K562 (cell line): ENCODE measurements around the gene GCC1. TPM values are rescaled to one million over a fixed set of nuclear protein-coding genes. Genes with fewer than 3 reads are reported as not detected.

Experiments
- ATF1 ChIP-seq, 2 experiments: fragments of 450-650 bp in 1 of 2; IDR thresholded peaks; 2 replicates each; pipeline ENCODE4 v1.6.1; 2016; ENCODE audit warnings: missing compliant biosample characterization in 1 of 2, missing genetic modification characterization in 1 of 2
- CEBPG ChIP-seq, 3 experiments: fragments of 200-800 bp in 1 of 3; sonication (Bioruptor generic) in 1 of 3; sonication (generic) in 1 of 3; formaldehyde crosslinking in 1 of 3; IDR thresholded peaks in 2 of 3; conservative IDR thresholded peaks in 1 of 3; 2 replicates each; pipeline versions ENCODE4 v1.6.1 to v1.8.0; 2016 to 2022; ENCODE audit warnings: missing compliant biosample characterization in 2 of 3, missing genetic modification characterization in 2 of 3, mild to moderate bottlenecking in 1 of 3, missing genetic modification reagents in 1 of 3
- DNMT1 ChIP-seq: fragments of 450-650 bp; IDR thresholded peaks from 2 replicates; pipeline ENCODE4 v1.6.1; 2016; ENCODE audit warnings: antibody characterized with exemption, mild to moderate bottlenecking
- EP400 ChIP-seq: fragments of 450-650 bp; IDR thresholded peaks from 2 replicates; pipeline ENCODE4 v1.6.1; 2017; ENCODE audit warnings: antibody characterized with exemption, mild to moderate bottlenecking, moderate library complexity
- KDM5B ChIP-seq: fragments of 200-600 bp; sonication (generic); IDR thresholded peaks from 2 replicates; pipeline ENCODE4 v1.6.1; 2012; ENCODE audit warnings: low read depth, mild to moderate bottlenecking, moderate library complexity, low read length, control low read depth, inconsistent platforms; ENCODE audit not compliant: insufficient replicate concordance
- MBD2 ChIP-seq: sonication (generic); IDR thresholded peaks from 2 replicates; pipeline ENCODE4 v1.6.1; 2016; ENCODE audit warnings: low read depth, borderline replicate concordance
- NR1H2 ChIP-seq: sonication (generic); formaldehyde crosslinking; IDR thresholded peaks from 2 replicates; pipeline ENCODE4 v1.4.0; 2020; ENCODE audit warnings: mild to moderate bottlenecking, missing genetic modification reagents
- PHF8 ChIP-seq: fragments of 200-600 bp; sonication (generic); IDR thresholded peaks from 2 replicates; pipeline ENCODE4 v1.6.1; 2012; ENCODE audit warnings: mixed run types, mild to moderate bottlenecking, inconsistent platforms, low read length, moderate library complexity, borderline replicate concordance
- PML ChIP-seq: IDR thresholded peaks from 2 replicates; pipeline ENCODE4 v1.6.1; 2012; ENCODE audit warnings: low read length, inconsistent platforms
- PYGO2 ChIP-seq: fragments of 450-650 bp; IDR thresholded peaks from 2 replicates; pipeline ENCODE4 v1.6.1; 2016; ENCODE audit warnings: mild to moderate bottlenecking, missing genetic modification characterization, moderate library complexity, missing compliant biosample characterization
- TBP ChIP-seq: optimal IDR thresholded peaks from 2 replicates; pipeline ENCODE3; 2011; ENCODE audit warnings: low read depth, low read length, improper control_type of control experiment
- THRAP3 ChIP-seq: fragments of 450-650 bp; IDR thresholded peaks from 2 replicates; pipeline ENCODE4 v1.6.1; 2016; ENCODE audit warnings: mild to moderate bottlenecking, inconsistent platforms, borderline replicate concordance
- YY1 ChIP-seq, 3 experiments: IDR thresholded peaks; 2 replicates each; pipeline ENCODE4 v1.6.1; 2011; ENCODE audit warnings: low read length in 2 of 3, mild to moderate bottlenecking in 2 of 3, moderate library complexity in 2 of 3, borderline replicate concordance in 1 of 3, control low read depth in 1 of 3, low read depth in 1 of 3; ENCODE audit not compliant: insufficient read depth in 3 of 3, insufficient replicate concordance in 2 of 3, control insufficient read depth in 1 of 3, insufficient read length in 1 of 3; ENCODE audit errors: extremely low read depth in 1 of 3
- ZNF12 ChIP-seq: sonication (generic); formaldehyde crosslinking; IDR thresholded peaks from 2 replicates; pipeline ENCODE4 v1.4.0; 2020; ENCODE audit warnings: mild to moderate bottlenecking, missing genetic modification reagents
- ZNF561 ChIP-seq: fragments of 450-650 bp; formaldehyde crosslinking; conservative IDR thresholded peaks from 2 replicates; pipeline ENCODE4 v1.4.0; 2020; ENCODE audit warnings: mild to moderate bottlenecking, moderate library complexity
- ZNF584 ChIP-seq: fragments of 200-800 bp; sonication (Bioruptor generic); IDR thresholded peaks from 2 replicates; pipeline ENCODE4 v1.6.1; 2016; ENCODE audit warnings: low read depth, mild to moderate bottlenecking, missing genetic modification characterization, missing compliant biosample characterization
- ZNF589 ChIP-seq: fragments of 200-800 bp; sonication (Bioruptor generic); IDR thresholded peaks from 2 replicates; pipeline ENCODE4 v1.6.1; 2016; ENCODE audit warnings: low read depth, missing genetic modification characterization, missing compliant biosample characterization
- ZNF695 ChIP-seq: fragments of 450-650 bp; formaldehyde crosslinking; IDR thresholded peaks from 2 replicates; pipeline ENCODE4 v1.4.0; 2020; ENCODE audit warnings: mild to moderate bottlenecking, moderate library complexity
- polyA plus RNA-seq, 8 experiments: library from polyadenylated mRNA; depleted of rRNA in 4 of 8; stranded (reverse) in 5 of 8; unstranded in 3 of 8; fragments of >200 nt; fragmentation: Nextera tagmentation in 2 of 8; fragmentation: Illumina TruSeq in 1 of 8; extraction: Ambion mirVana in 2 of 8; extraction: Trizol in 1 of 8; gene quantifications; 2 replicates each; pipeline versions ENCODE4 v1.2.1 to v1.2.3, GENCODE V29; 2011 to 2014; ENCODE audit warnings: inconsistent platforms in 1 of 8, missing spikeins in 1 of 8
- total RNA-seq, 7 experiments: library from RNA; depleted of rRNA in 6 of 7; stranded (reverse); fragments of >200 nt in 6 of 7; fragmentation: Illumina TruSeq in 2 of 7; extraction: Trizol in 2 of 7; gene quantifications; 2 replicates each; pipeline versions ENCODE4 v1.2.1 to v1.2.3, GENCODE V29; 2011 to 2021; ENCODE audit warnings: low replicate concordance in 1 of 7
- TF ChIP-seq, protein P1 (sequence below): fragments of 450-650 bp; formaldehyde crosslinking; IDR thresholded peaks from 2 replicates; pipeline ENCODE4 v1.4.0; 2020; ENCODE audit warnings: mild to moderate bottlenecking, moderate library complexity
- TF ChIP-seq, protein P2 (sequence below): sonication (generic); formaldehyde crosslinking; IDR thresholded peaks from 2 replicates; pipeline ENCODE4 v1.8.0; 2022; ENCODE audit warnings: mild to moderate bottlenecking, missing genetic modification reagents
- TF ChIP-seq, protein P3 (sequence below), 2 experiments: IDR thresholded peaks; 2 replicates each; pipeline ENCODE4 v1.6.1; 2012; ENCODE audit warnings: improper control_type of control experiment in 2 of 2, low read depth in 2 of 2, low read length in 2 of 2, borderline replicate concordance in 1 of 2

GCC1 gene
- total and polyA plus RNA-seq, 9 of the 15 experiments (the other 6 are each of a cell fraction or from before 2014, with no cell fraction given) = 1.9 to 19.8 (median 10.9) TPM

DNA sequence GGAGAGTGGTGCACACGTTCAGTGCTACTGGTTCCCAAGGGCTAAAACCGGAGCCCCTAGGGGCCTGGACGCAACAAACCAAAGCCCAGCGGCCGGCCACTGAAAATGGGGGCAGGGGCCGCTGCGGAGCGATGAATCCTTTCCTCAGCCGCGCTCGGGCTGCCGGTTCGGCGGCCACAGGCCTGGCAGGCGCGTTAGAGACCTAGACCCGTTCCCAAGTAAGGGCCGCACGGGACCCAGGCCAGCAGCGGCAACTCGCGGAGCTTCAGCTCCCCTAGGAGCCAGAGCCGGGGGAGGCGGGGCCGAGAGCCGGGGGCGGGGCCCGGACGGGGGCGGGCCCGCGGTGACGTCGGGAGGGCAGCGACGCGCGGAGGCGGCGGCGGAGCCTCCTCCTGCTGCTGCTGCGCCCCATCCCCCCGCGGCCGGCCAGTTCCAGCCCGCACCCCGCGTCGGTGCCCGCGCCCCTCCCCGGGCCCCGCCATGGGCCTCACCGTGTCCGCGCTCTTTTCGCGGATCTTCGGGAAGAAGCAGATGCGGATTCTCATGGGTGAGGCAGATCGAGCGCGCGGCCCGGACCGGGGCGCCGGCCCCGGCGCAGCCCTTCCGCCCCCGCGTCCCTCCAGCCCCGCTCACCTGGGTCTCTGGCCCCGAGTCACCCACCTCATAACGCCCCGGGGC, 2.8 kb upstream of the GCC1 start, which contains the start of gene ARF5 (continued):
- TF ChIP-seq NR1H2 (CRISPR knock-in tag) (no peak), CEBPG (CRISPR knock-in tag; IDR thresholded peaks at IDR 0.05) (no peak), CEBPG (tag; conservative IDR thresholded peaks at IDR 0.05 in 1 of 2, IDR thresholded peaks at IDR 0.05 in 1 of 2) (no peak), ZNF561 (CRISPR knock-in tag) (no peak), TBP (peak; percentile 55), ZNF589 (no peak), KDM5B (peak; percentile 81), EP400 (peak; percentile 44; the same call in 1 of the 2 replicates), YY1 (IDR thresholded peaks at IDR 0.05; ENCODE audit: borderline replicate concordance in 1 of 3, control insufficient read depth in 1 of 3, extremely low read depth in 1 of 3, insufficient read depth in 3 of 3, insufficient read length in 1 of 3, insufficient replicate concordance in 2 of 3, low read depth in 1 of 3, low read length in 2 of 3) (peak in 2 of 3 experiments; percentile 64 to 69), ATF1 (CRISPR knock-in tag; IDR thresholded peaks at IDR 0.05) (peak; percentile 37), ATF1 (tag; IDR thresholded peaks at IDR 0.05) (peak; percentile 87), PHF8 (peak; percentile 96), ZNF12 (no peak), DNMT1 (no peak), THRAP3 (no peak), ZNF695 (no peak), MBD2 (peak; percentile 54), PYGO2 (tag) (no peak), PML (0 out of 2 replicates have a peak, but pooled peaks have one; percentile 31), ZNF584 (no peak)
- TF ChIP-seq, protein P1, sequence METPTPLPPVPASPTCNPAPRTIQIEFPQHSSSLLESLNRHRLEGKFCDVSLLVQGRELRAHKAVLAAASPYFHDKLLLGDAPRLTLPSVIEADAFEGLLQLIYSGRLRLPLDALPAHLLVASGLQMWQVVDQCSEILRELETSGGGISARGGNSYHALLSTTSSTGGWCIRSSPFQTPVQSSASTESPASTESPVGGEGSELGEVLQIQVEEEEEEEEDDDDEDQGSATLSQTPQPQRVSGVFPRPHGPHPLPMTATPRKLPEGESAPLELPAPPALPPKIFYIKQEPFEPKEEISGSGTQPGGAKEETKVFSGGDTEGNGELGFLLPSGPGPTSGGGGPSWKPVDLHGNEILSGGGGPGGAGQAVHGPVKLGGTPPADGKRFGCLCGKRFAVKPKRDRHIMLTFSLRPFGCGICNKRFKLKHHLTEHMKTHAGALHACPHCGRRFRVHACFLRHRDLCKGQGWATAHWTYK (CRISPR knock-in tag) = no peak
- TF ChIP-seq, protein P2, sequence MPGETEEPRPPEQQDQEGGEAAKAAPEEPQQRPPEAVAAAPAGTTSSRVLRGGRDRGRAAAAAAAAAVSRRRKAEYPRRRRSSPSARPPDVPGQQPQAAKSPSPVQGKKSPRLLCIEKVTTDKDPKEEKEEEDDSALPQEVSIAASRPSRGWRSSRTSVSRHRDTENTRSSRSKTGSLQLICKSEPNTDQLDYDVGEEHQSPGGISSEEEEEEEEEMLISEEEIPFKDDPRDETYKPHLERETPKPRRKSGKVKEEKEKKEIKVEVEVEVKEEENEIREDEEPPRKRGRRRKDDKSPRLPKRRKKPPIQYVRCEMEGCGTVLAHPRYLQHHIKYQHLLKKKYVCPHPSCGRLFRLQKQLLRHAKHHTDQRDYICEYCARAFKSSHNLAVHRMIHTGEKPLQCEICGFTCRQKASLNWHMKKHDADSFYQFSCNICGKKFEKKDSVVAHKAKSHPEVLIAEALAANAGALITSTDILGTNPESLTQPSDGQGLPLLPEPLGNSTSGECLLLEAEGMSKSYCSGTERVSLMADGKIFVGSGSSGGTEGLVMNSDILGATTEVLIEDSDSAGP = no peak
- TF ChIP-seq, protein P3, sequence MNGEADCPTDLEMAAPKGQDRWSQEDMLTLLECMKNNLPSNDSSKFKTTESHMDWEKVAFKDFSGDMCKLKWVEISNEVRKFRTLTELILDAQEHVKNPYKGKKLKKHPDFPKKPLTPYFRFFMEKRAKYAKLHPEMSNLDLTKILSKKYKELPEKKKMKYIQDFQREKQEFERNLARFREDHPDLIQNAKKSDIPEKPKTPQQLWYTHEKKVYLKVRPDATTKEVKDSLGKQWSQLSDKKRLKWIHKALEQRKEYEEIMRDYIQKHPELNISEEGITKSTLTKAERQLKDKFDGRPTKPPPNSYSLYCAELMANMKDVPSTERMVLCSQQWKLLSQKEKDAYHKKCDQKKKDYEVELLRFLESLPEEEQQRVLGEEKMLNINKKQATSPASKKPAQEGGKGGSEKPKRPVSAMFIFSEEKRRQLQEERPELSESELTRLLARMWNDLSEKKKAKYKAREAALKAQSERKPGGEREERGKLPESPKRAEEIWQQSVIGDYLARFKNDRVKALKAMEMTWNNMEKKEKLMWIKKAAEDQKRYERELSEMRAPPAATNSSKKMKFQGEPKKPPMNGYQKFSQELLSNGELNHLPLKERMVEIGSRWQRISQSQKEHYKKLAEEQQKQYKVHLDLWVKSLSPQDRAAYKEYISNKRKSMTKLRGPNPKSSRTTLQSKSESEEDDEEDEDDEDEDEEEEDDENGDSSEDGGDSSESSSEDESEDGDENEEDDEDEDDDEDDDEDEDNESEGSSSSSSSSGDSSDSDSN (IDR thresholded peaks at IDR 0.05; ENCODE audit: borderline replicate concordance in 1 of 2, low read depth in 2 of 2, low read length in 2 of 2) = peak; percentile 14 to 62; a peak in 1 of 4 replicates
